Nephron progenitor cell (in vitro differentiated cells): ENCODE results near the gene ELAC2.

ENCODE experiments used
- DNase-seq: peaks from one replicate; pipeline ENCODE4 v3.0.0; 2021
- H3K27ac Mint-ChIP-seq: 2 replicates; pipeline ENCODE4 v1.8.0; 2021; ENCODE audit warnings: mild to moderate bottlenecking, moderate library complexity, mixed read lengths
- H3K27me3 Mint-ChIP-seq: 2 replicates; pipeline ENCODE4 v1.8.0; 2021; ENCODE audit warnings: mild to moderate bottlenecking, low read depth, mixed read lengths; ENCODE audit not compliant: poor library complexity
- H3K36me3 Mint-ChIP-seq: 2 replicates; pipeline ENCODE4 v1.8.0; 2021; ENCODE audit warnings: low read depth, mixed read lengths
- H3K4me1 Mint-ChIP-seq: 2 replicates; pipeline ENCODE4 v1.8.0; 2021; ENCODE audit warnings: mixed read lengths
- H3K4me3 Mint-ChIP-seq: 2 replicates; pipeline ENCODE4 v1.8.0; 2021; ENCODE audit warnings: mild to moderate bottlenecking, moderate library complexity, mixed read lengths
- H3K9me3 Mint-ChIP-seq: 2 replicates; pipeline ENCODE4 v1.8.0; 2021; ENCODE audit warnings: mild to moderate bottlenecking, moderate library complexity, mixed read lengths
- TF ChIP-seq, protein P1 (sequence below): fragments of 200-600 bp; sonication (generic); IDR thresholded peaks from 2 replicates; pipeline ENCODE4 v1.5.0; 2021; ENCODE audit warnings: antibody characterized with exemption

Gene ELAC2

DNA sequence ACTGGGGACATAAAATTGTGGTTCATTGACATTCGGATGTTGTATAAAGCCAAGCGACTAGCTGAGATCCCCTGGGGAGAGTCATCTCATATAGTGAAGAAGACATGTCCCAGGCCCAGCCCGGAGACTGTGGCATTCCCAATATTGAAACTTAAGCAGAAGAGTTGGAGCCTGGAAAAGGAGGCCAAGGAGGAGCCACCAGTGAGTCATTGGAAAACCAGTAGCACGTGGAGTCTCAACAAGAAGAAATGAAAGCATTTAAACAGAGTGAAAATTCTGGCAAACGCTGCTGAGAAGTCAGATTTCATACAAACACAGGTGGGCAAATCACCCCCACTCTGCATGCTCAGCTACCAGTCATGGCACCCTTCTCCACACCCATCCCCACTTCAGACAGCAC is 9.4 kb upstream of the ELAC2 start:
- no peak for DNase-seq
- peaks cover 10% of the 10 kb centered on the region for H3K27me3 Mint-ChIP-seq
- H3K9me3 Mint-ChIP-seq, result no peaks in the 10 kb centered on the region
- no peaks in the 10 kb centered on the region for H3K36me3 Mint-ChIP-seq
- H3K27ac Mint-ChIP-seq, result no peak overlapping the region
- no peak overlapping the region for H3K4me3 Mint-ChIP-seq
- peaks cover 28% of the 10 kb centered on the region for H3K4me1 Mint-ChIP-seq
- TF ChIP-seq, protein P1, sequence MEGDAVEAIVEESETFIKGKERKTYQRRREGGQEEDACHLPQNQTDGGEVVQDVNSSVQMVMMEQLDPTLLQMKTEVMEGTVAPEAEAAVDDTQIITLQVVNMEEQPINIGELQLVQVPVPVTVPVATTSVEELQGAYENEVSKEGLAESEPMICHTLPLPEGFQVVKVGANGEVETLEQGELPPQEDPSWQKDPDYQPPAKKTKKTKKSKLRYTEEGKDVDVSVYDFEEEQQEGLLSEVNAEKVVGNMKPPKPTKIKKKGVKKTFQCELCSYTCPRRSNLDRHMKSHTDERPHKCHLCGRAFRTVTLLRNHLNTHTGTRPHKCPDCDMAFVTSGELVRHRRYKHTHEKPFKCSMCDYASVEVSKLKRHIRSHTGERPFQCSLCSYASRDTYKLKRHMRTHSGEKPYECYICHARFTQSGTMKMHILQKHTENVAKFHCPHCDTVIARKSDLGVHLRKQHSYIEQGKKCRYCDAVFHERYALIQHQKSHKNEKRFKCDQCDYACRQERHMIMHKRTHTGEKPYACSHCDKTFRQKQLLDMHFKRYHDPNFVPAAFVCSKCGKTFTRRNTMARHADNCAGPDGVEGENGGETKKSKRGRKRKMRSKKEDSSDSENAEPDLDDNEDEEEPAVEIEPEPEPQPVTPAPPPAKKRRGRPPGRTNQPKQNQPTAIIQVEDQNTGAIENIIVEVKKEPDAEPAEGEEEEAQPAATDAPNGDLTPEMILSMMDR, result no peak

DNA sequence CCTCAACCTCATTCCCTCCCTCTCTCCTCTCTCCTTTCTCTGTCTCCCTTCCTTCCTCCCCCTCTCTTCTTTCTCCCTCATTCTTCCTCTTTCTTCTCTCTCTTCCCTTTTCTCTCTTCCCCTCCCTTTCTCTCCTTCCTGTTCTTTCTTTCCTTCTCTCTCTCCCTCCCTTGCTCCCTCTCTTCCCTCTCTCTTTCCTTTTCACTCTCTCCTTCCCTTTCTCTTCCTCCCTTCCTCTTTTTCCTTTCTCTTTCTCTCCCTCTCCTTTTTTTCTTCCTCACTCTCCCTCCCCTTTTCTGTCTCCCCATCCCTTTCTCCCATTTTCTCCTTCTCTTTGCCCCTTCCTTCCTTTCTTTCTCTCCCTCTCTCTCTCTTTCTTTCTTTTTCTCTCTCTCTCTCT is 7.9 kb upstream of the ELAC2 start:
- Mint-ChIP-seq H3K9me3 (no peaks in the 10 kb centered on the region), H3K27ac (no peak overlapping the region), H3K27me3 (peaks cover 7% of the 10 kb centered on the region), H3K4me1 (peaks cover 22% of the 10 kb centered on the region), H3K4me3 (no peak overlapping the region), H3K36me3 (no peaks in the 10 kb centered on the region)
- DNase-seq, result no peak
- TF ChIP-seq, protein P1, result no peak

DNA sequence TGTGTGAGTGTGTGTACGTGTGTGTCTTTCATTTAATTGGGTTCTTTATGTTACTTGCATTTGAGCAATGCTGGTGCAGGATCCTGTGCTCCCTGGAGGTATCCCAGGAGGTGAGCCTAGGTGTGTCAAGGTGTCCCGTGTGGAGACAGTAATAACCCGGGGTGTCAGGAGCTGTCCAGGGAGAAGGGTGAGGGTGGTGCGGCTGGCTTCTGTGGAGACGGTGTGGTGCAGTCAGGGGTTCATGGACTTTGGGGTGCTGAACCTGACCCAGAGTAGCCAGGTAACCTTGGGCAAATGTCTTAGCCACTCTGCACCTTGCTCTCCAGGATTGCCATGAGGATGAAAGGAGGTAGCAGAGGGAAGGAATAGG is 7.4 kb upstream of the ELAC2 start:
- Mint-ChIP-seq H3K36me3 (no peaks in the 10 kb centered on the region), H3K9me3 (no peaks in the 10 kb centered on the region), H3K4me3 (no peak overlapping the region), H3K27ac (no peak overlapping the region), H3K27me3 (peaks cover 7% of the 10 kb centered on the region), H3K4me1 (peaks cover 18% of the 10 kb centered on the region)
- DNase-seq, result no peak
- TF ChIP-seq, protein P1, result no peak

DNA sequence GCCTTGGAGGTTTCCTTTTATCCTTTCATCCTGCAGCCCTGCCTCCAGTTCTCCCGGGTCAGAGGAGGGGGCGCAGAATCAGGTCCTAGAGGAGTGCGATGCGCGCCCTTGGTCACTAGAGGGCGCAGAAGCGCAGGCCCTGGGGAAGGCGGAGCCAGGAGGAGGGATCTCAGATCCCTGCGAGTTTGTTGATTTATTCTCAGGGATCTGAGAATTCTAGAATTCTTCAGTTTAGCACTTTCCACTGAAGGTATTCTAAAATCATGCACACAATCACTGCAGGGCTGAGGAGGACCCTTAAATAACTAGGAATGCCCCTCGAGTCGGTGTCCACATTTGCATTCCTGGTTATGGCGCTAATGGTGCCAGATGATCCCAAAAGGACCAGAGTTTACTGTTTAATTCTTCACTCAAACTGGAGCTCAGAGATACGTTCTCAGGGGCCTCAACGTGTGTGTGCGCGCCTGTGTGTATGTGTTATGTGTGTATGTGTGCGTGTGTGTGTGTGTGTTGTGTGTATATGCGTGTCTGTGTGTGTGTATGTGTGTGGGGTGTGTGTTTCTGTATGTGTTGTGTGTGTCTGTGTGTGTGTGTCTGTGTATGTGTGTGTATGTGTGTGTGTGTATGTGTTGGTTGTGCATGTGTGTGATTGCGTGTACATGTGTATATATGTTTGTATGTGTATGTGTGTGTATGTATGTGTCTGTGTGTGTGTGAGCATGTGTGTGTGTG is 6.9 kb upstream of the ELAC2 start:
- TF ChIP-seq, protein P1, result peak; percentile 95
- Mint-ChIP-seq H3K9me3 (no peaks in the 10 kb centered on the region), H3K4me3 (no peak overlapping the region), H3K36me3 (no peaks in the 10 kb centered on the region), H3K27ac (no peak overlapping the region), H3K4me1 (peaks cover 15% of the 10 kb centered on the region), H3K27me3 (peaks cover 7% of the 10 kb centered on the region)
- DNase-seq, result peak; percentile 82

DNA sequence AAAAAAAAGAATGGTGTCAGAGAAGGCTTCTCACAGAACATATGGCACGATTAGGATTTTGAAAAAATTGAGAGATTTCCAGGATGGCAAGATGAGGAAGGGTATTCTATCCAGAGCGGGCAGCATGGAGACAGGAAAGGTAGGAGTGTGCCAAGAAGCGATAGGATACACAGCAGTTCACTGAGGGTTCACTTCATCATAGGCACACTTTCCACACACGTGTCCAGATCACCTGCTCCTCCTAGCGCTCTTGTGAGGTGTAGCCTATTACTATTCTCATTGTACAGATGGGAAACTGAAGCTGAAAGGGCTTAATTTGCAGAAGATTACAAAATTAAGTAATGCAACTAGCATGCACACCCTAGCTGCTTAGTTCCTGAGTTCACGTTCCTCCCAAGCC is 6.2 kb upstream of the ELAC2 start:
- TF ChIP-seq, protein P1, result no peak
- no peak overlapping the region for H3K27ac Mint-ChIP-seq
- no peaks in the 10 kb centered on the region for H3K9me3 Mint-ChIP-seq
- H3K27me3 Mint-ChIP-seq, result peaks cover 7% of the 10 kb centered on the region
- peaks cover 12% of the 10 kb centered on the region for H3K4me1 Mint-ChIP-seq
- no peak for DNase-seq
- H3K36me3 Mint-ChIP-seq, result no peaks in the 10 kb centered on the region
- no peak overlapping the region for H3K4me3 Mint-ChIP-seq
